ENCODE data around the gene CNTROB.

Gene CNTROB

DNA sequence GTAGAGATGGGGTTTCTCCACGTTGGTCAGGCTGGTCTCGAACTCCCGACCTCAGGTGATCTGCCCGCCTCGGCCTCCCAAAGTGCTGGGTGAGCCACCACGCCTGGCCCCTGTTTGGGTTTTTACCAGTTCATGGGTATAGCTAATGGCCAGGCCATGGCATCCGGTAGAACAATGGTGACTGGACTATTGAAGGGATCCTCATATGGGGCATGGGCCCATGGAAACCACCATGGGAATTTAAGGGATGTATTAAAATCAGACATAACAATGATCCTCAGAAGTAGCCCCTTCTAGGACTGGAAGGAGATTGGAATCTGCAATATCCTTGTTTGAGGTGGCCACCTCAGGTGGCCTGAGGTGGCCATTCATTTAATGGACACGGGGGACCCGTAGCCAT is 52.9 kb downstream of the CNTROB start:
- DNase-seq (ENCODE audit: low spot score), result no peak

DNA sequence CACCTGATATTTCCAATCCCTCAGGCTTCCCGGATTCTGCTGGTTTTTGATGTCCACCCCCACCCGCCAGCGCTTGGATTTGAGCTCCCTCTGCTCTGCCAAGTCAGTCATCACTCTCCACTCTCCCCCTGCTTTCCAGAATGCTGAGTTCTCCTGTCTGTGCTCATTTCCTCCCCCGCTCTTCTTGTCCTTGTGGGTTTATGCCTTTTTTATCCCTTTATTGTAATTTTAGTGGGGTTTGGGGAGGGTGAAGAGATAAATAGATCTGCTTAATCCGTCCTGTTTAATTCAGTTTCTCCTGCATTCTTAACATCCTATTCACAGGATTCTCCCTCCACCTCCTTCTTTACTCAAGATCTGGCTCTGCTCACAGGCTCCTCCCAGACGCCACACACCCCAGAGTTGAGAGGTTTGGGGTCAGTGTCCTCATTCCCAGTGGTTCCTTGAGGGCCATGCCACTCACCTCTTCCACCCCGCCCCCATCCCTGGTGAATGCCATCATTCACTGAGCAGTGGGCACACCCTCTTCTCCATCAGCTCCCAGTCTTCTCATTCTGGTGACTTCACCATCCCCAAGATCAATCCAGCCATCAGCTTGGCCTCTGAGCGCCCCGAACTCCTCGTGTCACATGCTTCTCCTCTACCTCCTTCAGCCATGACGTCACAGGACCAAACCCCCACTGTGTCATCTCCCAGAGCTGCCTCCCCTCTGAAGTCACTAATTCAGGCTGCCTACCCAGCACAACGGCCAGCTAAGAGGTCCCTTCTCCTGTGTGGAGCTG is 55.3 kb downstream of the CNTROB start:
- DNase-seq (ENCODE audit: low spot score), result no peak

DNA sequence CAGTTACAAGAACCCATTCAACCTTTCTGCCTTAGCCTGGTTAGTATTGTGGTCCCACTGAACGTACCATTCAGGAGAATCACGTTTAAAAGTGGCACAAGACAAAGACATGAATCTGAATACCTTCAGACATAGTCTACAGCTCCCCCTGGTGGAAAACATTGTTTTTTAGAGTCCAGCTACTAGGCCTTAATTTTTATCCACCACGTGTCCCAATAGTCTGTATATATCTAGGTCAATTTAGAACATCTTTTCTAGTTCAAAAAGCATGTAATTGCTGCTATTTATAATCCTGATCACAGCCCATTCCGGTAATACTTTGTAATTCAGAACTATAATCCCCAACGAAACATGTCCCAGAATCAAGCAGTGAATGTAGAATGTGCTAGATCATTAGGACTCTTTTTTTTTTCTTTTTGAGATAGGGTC is 56.8 kb downstream of the CNTROB start:
- peak; percentile 90 for DNase-seq (ENCODE audit: low spot score)

DNA sequence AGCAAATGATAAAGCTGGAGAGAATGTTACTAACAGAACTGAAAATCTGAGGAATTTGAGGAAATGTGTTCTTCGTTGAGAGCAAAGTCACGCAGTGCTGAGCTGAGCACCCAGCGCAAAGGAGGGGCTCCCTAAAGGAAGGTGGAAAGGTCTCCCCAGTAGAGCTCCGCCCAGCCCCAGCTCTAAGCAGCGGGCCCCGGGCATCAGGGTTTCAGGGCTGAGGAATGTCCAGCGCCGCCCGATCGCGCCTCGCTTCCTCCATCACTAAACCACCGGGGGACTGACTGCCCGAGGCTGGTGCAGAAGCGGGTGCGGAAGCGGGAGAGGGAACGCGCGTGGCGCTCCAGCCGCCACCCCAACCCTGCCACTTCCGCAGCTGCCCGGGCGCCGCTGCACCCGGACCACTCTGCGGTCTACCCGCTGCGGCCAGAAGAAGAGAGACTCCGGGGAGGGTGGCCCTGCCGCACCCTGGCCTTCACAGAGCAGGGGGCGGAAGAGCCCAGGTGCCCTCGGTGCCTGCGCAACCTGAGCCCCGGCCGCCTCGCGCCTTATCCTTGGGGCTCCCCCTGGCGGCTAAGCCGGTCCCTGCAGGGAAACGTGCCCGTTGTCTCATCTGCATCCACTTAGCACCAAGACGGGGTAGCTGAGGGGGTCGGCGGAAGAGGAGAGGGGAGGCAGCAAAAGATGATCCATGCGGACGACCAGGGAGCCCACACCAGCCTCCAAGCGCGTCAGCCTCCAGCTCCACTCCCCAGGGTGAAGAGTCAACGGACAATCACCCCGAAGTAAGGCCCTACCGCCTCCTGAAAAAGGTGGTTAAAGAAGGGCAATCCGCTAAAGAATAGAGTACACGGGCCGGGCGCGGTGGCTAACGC is 58.0 kb downstream of the CNTROB start:
- DNase-seq (ENCODE audit: low spot score), result peak; percentile 94

DNA sequence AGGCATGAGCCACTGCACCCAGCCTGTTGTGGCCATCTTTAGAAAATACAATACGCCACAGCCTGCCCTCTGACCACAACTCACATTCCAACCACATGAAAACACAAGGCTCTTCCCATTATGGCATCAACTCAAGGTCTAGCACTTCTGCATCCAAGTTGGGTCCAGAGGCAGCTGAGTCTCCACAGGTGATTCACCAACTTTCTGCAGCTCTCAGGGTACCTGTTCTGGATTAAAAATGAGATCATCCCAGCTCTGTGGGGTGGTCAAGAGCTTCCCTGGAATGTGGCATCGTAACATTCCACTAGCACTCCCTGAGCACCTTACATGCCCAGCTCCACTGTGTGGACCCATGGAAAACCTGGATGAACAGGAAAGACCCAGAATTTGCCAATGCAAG is 60.5 kb downstream of the CNTROB start:
- DNase-seq (ENCODE audit: low spot score), result no peak

DNA sequence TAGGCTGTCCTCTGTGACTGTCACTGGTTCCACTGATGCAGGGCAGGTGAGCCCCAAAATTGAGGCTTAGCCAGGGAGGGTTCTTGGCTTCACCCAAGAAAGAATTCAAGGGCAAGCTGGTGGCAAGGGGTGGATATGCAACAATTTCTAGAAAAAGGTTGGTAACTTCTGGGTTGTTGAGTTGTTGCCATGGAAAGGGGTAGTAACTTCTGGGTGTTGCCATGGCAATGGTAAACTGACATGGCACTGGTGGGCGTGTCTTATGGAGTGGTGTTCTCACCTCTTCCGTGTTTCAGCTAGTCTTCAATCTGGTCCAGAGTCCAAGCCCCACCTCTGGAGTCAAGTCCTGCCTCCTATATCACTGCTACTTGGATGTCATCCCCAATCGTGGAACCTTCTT is 60.9 kb downstream of the CNTROB start:
- DNase-seq (ENCODE audit: low spot score), result peak; percentile 34

DNA sequence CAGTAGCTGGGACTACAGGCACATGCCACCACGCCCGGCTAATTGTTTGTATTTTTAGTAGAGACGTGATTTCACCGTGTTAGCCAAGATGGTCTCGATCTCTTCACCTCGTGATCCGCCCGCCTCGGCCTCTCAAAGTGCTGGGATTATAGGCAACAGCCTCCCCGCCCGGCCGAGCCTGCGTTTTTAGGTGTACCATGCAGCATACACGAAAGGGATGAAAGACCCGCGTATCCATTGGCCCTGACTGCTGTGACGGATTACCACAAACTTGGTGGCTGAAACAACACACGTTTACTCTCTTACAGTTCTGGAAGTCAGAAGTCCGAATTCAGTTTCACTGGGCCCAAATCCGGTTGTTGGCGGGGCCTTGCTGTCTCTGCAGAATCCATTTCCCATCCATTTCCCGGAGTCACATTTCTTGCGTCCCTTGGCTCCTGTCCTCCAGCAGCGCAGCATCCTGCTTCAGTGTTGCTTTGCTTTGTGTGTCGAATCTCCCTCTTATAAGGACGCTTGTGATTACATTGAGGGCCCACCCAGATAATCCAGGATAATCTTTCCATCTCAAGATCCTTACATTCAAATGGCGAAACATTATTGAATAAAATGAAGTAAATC is 62.1 kb downstream of the CNTROB start:
- no peak for DNase-seq (ENCODE audit: low spot score)

DNA sequence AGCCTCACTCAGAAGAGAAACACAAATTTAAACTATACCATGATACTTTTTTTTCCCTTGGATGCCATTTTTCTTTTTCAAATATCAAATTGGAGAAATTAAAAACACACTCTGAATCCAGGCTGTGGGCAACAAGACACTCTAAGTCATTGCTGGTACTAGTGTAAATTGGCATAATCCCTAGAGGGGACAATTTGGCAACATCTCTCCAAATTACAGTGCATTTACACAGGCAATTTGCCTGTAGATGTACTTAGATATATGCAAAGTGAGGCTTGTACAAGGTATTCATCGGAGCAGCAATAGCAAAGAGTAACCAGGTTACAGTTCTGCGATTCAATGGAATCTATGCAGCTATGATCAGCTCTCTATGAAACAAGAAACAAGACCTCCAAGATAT is 63.7 kb downstream of the CNTROB start:
- DNase-seq (ENCODE audit: low spot score), result no peak

DNA sequence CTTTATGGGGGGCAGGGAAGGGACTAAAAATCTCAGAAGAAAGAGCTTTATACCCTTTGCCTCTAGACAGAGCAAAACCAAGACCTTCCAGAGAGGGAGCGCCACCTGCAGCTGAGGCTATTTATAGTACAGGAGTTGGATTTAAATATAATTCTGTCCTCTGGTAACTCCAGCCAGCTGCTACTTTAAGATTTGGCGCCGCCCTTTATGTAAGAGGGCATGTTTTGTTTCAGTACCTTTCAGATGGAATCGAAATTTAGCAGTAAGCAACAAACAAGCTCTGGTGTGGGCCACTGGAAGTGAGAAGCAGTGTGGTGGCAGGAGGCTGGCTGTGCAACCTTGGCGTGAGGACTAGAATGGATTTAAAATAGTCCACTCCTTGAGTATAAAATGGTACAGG is 65.2 kb downstream of the CNTROB start:
- DNase-seq (ENCODE audit: low spot score), result peak; percentile 13

All from CD4-positive, alpha-beta T cell treated with Interleukin-15 for 4 hours (primary cell).